Frontal cortex (tissue), 4 donors: ENCODE measurements around the gene FGF9. TPM values are rescaled to one million over a fixed set of nuclear protein-coding genes. Genes with fewer than 3 reads are reported as not detected.
A peak's percentile ranks its signal among the peaks of the same experiment; 100 is the strongest.

Experiments used
- DNase-seq, 2 donors: peaks; one replicate each; pipeline ENCODE4 v3.0.0; 2012; ENCODE audit warnings: low spot score in 2 of 2
- FAIRE-seq: peaks from 2 replicates; lab custom pipeline; 2012; peaks lifted over from hg19 to GRCh38; lab: Jason Lieb, UNC
- total RNA-seq: library from RNA; depleted of rRNA; stranded (reverse); fragments of >200 nt; gene quantifications from one replicate; pipeline ENCODE4 v1.2.3, GENCODE V29; 2014
- donor health status: control.
- donor health status: control.
- donor health status: control.

Gene FGF9
- total RNA-seq, 1 donor from 2014 or later, result 12.2 TPM

- FAIRE-seq, result no peak
- peak; percentile 77 for DNase-seq
These were observed 3.1 kb downstream of the FGF9 start for GRCh38 chr13:21673789-21674489.

GRCh38 chr13:21674490-21675009 is 3.7 kb downstream of the FGF9 start:
- DNase-seq (peak; percentile 27 to 45), FAIRE-seq (no peak)

DNA sequence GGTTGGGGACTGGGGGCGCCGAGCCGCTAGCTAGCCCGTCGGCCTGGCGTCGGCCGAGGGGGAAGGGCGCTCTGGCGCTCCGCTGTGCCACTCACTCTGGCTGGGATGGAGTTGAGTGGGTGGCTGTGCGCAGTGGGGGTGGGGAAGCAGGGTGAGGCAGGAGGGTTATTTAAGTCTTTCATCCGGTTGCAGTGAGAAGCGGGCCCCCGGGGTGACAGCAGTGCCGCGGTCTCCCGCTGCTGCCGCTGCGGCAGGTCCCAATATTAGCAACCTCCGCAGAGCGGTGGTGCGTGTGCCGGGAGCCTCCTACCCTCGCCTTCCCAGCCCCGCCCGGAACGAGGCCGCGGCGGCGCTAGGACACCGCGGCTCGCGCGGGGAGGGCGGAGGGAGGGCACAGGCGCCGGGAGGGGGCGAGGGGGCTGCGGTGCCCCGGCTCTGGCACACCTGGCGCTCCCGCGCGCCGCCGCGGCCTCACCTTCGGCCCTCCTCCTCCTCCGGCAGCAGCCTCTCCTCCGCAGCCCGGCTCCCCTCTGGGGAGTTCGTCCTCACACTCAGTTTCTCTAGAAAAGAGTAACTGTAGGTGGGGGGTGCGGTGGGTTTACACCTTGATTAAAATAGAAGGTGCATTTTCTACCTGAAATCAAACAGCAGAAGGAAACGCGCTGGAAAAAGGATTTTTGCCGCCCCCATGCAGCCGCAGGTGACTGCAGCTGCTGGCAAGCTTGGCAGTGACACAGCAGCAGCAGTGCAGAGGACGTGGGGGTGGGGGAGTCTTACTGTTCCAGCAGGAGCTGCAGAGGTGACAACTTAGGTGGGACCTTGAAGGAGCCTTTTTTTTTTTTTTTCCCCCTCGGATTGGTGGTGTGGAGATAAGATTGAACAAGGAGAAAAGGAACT is 4.5 kb downstream of the FGF9 start:
- DNase-seq, result peak; percentile 45 to 50
- FAIRE-seq, result no peak

DNA sequence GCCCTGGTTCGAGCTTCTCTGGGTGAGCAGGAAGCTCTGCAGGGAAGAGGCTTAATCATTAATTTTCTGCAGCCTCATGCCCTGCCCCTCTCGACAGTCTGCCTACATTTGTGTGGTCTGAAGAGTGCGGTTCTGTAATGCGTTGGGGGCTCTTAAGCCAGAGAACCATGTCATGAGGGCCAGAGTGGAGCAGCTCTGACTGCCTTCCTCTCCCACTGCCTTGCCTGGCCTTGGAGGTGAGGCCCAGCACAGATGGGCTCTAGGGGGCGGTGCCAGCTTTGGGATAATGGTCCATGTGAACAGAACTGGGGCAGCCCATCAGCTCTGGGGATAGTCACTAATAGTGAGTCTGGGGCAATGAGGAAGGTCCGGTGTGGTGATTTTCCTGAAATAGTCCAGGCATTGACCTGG is 5.7 kb downstream of the FGF9 start:
- DNase-seq (no peak), FAIRE-seq (no peak)

- no peak for FAIRE-seq
- no peak for DNase-seq
These were observed 6.3 kb downstream of the FGF9 start for GRCh38 chr13:21677075-21677623.

DNA sequence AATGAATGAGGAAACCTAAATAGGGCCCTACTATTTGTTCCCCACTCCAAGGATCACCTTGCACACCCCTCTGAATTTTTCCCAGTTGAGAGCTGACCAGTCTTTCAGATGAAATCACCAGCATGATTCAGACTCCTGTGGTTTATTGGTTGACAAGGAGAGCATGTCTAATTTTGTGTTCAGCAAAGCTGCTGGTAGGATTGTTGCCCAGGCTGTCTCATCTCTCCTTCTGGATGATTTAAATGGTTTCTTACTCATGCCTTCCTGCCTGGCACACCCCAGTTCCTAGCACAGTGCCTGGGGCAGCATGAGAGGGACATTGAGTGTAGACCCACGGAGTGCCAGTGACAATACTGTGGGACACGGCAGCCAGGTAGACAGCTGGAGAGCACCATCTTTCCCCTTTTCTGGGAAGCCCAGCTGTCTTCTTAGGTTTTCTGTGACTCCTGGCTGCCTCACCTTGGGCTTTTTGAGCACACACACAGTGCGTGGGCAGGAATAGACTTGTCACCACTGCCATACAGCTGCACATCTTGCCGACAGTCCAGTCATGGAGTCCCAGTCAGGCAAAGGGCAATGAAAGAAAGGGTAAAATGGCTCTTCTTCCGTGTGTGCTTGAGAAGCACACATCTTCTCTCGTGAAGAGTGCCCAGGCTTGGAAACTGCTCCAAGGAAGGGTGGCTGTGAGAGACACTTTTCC is 12.3 kb downstream of the FGF9 start:
- DNase-seq, result no peak
- FAIRE-seq, result no peak

DNA sequence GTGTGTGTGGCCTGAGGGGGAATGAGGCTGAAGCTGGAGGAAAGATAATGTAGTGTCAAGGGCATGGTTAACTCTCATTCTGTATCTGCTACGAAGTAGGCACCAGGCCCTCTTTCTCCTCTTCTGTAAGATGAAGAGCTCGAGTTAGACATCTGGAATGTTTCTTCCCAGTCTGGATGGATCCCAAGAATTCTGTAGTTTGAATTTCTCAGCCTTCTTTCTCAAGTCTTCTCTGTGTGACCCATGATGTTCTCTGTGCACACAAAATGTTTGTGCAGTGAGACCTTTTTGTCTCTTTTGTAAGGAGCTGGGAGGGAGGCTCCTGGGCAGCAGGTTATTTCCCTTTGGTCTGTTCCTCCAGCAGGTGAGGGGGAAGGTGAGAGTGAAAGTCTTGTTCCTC is 13.7 kb downstream of the FGF9 start:
- DNase-seq (no peak), FAIRE-seq (no peak)

GRCh38 chr13:21685485-21686064 is 14.7 kb downstream of the FGF9 start:
- FAIRE-seq, result no peak
- no peak for DNase-seq

DNA sequence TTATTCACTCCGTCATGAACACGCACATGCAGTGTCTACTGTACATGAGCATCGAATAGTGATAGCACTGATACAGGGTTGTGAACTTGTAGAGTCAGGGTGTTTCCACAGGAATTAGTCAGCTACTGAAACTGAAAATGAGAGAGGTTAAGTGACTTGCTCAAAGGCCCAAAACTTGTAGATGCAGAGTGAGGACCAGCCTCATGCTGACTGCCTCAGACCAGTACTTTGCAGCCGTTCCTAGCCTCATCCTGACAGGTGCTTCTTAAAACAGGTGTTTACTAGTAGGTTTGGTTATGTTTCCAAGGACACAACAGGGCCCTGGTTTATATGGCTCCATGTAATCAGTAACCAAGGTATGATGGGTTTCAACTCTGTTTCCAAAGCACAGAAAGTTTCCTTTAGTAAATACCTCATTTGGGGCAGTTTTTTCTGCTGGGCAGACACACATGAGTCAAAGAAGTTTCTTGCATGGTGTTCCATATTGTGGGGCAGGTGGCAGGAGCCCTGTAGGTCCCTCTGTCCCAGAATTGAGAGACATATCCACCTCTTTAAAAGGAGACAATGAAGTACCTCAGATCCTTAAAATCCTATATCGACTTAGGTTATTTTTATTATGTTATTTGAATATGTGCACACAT is 16.0 kb downstream of the FGF9 start:
- no peak for FAIRE-seq

GRCh38 chr13:21688056-21688455 is 17.2 kb downstream of the FGF9 start:
- no peak for FAIRE-seq

More for the DNA sequence above, 16.0 kb downstream of the FGF9 start:
- no peak for DNase-seq

GRCh38 chr13:21689097-21689496 is 18.2 kb downstream of the FGF9 start:
- DNase-seq (no peak), FAIRE-seq (no peak)

More at GRCh38 chr13:21688056-21688455, 17.2 kb downstream of the FGF9 start:
- DNase-seq, result no peak

DNA sequence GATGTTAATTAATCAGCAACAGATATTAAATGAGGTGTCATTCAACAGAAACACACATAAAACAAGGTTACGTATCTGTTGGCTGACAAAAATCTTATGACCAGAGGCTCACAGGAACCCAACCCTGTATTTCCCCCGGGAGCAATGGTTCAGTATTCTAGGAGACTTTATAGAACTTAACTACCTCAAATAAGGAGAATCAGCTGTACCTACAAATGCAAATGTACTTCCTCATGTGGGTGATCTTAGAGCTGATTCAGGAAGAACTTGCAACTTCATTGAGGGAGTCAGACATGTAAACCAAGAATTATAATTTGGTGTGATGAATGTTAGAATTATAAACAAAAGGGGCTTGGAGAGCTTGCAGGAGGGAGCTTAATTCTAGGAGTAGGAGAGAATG is 20.1 kb downstream of the FGF9 start:
- FAIRE-seq (no peak), DNase-seq (no peak)

DNA sequence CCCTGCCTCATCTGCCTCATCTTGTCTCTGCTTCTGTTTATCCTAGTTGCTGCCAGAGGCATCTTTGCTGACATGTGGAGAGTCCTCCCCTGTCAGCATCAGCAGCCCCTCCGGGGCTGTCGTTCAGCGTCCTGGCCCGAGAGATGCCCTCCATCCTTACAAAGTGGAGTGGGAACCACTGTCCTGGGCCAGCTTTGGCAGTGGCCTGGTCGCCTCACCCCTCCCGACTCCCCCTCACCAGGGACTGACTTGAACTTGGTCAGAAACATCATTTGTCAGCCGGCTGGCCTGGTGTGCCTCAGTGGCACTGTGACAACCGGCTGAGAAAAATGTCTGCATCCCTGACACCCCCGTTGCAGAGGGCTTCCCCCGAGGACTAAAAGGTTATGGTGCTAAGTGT is 20.6 kb downstream of the FGF9 start:
- FAIRE-seq, result no peak

GRCh38 chr13:21691928-21692327 is 21.1 kb downstream of the FGF9 start:
- DNase-seq (no peak), FAIRE-seq (no peak)

More for the DNA sequence above, 20.6 kb downstream of the FGF9 start:
- no peak for DNase-seq

- DNase-seq (no peak), FAIRE-seq (no peak)
These were observed 24.0 kb downstream of the FGF9 start for GRCh38 chr13:21694831-21695230.

- FAIRE-seq, result no peak
- no peak for DNase-seq
These were observed 24.7 kb downstream of the FGF9 start for GRCh38 chr13:21695546-21695945.

DNA sequence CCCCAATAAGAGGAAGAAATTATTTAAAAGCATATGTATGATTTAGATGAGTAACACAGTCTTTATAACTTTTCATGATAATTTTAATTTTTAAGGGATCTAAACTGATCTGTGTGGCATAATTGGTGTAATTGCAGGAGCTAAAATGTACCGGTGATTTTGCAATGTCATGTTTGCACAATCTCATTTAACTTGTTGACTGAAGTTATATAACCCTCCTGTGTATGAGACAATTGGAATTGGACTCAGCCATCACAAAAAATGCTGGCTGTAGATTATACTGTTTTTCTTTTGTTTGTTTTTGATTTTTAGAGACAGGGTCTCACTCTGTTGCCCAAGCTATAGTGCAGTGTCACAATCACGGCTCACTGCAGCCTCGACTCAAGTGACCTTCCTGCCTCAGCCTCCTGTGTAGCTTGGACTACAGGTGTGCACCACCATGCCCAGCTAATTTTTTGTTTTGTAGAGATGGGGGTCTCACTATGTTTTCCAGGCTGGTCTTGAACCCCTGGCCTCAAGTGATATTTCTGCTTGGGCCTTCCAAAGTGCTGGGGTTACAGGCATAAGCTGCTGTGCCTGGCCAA is 26.1 kb downstream of the FGF9 start:
- DNase-seq, result no peak
- no peak for FAIRE-seq

- no peak for DNase-seq
- no peak for FAIRE-seq
These were observed 28.2 kb downstream of the FGF9 start for GRCh38 chr13:21698817-21699679.
